GM19395 (cell line): ENCODE data around the gene WNT2B.

Experiments
- ATAC-seq: cut with Tn5 transposase; IDR thresholded peaks from one replicate; pipeline ENCODE4 v1.9.1; 2021; ENCODE audit warnings: mild to moderate bottlenecking, moderate library complexity; ENCODE audit not compliant: unreplicated experiment

WNT2B gene

DNA sequence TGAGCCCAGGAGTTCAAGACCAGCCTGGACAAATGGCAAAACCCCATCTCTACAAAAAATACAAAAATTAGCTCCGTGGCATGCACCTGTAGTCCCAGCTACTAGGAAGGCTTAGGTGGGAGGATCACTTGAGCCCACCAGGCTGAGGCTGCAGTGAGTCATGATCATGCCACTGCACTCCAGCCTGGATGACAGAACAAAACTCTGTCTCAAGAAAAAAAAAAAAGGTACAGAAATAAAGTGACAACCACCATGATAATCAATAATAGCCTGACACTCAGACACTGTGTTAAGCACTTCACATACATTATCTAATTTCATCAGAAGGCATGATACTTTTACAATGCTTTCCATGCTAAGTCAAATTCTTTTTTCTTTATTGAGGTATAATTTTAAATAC lies 57.0 kb downstream of the WNT2B start:
- ATAC-seq, result no peak

DNA sequence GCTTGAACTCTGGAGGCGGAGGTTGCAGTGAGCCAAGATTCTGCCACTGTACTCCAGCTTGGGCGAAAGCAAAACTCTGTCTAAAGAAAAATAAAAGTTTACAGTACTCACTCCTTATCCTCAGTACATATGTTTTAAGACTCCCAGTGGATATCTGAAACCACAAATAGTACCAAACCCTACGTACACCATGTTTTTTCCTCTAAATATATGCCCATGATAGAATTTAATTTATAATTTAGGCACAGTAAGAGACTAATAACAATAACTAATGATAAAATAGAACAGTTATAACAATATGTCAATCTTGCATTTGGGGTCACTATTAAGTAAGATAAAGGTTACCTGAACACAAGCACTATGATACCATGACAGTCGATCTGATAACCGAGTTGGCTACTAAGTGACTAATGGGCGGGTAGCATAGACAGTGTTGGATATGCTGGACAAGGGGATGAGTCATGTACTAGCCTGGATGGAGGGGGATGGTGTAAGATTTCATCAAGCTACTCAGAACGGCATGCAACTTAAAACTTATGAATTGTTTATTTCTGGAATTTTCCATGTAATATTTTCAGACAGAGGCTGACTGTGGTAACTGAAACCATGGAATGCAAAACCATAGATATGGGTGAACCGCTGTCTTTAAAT lies 66.5 kb downstream of the WNT2B start:
- no peak for ATAC-seq

DNA sequence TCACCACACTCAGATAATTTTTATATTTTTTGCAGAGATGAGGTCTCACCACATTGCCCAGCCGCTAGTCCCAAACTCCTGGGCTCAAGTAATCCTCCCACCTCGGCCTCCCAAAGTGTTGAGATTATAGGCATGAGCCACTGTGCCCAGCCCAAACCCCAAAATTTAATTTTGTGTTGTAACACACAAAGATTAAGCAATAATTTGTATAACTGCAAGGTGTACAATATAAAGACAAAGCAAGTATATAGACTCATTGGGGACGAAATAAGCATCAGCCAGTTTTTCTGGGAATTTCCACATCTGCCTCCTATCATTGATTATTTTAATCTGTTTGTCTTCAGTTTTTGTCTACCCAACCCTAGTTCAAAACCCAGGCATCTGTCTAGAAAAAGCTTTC lies 67.5 kb downstream of the WNT2B start:
- no peak for ATAC-seq
